Heart left ventricle (tissue), 16 donors: ENCODE results near the gene SNAP23. TPM values are rescaled to one million over a fixed set of nuclear protein-coding genes. Genes with fewer than 3 reads are reported as not detected.

ENCODE experiments used
- ATAC-seq, 4 donors: fragments of 200-7000 bp; cut with Tn5 transposase; one replicate each; pipeline ENCODE4 v1.9.1; 2020 to 2022; ENCODE audit warnings: moderate library complexity in 4 of 4, mild to moderate bottlenecking in 3 of 4, moderate number of reproducible peaks in 1 of 4
- DNase-seq, 5 donors: peaks; one replicate each; pipeline ENCODE4 v3.0.0-alpha.2; 2020
- H3K27ac ChIP-seq, 12 donors: fragments of 200-600 bp; sonication (generic) in 4 of 12; one replicate each; pipeline versions ENCODE4 v1.5.0 to v1.8.0; 2016 to 2022; ENCODE audit warnings: mild to moderate bottlenecking in 2 of 12
- H3K27me3 ChIP-seq, 9 donors: fragments of 200-600 bp; sonication (generic) in 2 of 9; one replicate each; pipeline versions ENCODE4 v1.5.1 to v1.8.0; 2016 to 2022; ENCODE audit warnings: mild to moderate bottlenecking in 3 of 9
- H3K36me3 ChIP-seq, 9 donors: fragments of 200-600 bp; sonication (generic) in 2 of 9; one replicate each; pipeline versions ENCODE4 v1.5.0 to v1.8.0; 2018 to 2022; ENCODE audit warnings: mild to moderate bottlenecking in 2 of 9
- H3K4me1 ChIP-seq, 12 donors: fragments of 200-600 bp; sonication (generic) in 4 of 12; one replicate each; pipeline versions ENCODE4 v1.5.0 to v1.8.0; 2016 to 2022; ENCODE audit warnings: mild to moderate bottlenecking in 3 of 12
- H3K4me3 ChIP-seq, 12 donors: fragments of 200-600 bp; sonication (generic) in 4 of 12; one replicate each; pipeline versions ENCODE4 v1.5.0 to v1.8.0; 2017 to 2022; ENCODE audit warnings: mild to moderate bottlenecking in 9 of 12, moderate library complexity in 4 of 12
- H3K9me3 ChIP-seq, 12 donors: fragments of 200-600 bp; sonication (generic) in 4 of 12; one replicate each; pipeline versions ENCODE4 v1.5.0 to v1.8.0; 2016 to 2022; ENCODE audit warnings: mild to moderate bottlenecking in 1 of 12
- CTCF ChIP-seq, 12 donors: fragments of 200-600 bp; sonication (generic) in 4 of 12; IDR thresholded peaks; one replicate each; pipeline versions ENCODE4 v1.5.0 to v1.8.0; 2018 to 2022; ENCODE audit warnings: antibody characterized with exemption in 12 of 12, mild to moderate bottlenecking in 5 of 12
- POLR2A ChIP-seq, 2 donors: fragments of 450-650 bp; IDR thresholded peaks; one replicate each; pipeline ENCODE4 v1.6.1; 2017; ENCODE audit warnings: antibody characterized with exemption in 2 of 2, mild to moderate bottlenecking in 2 of 2, moderate library complexity in 2 of 2
- WGBS, 4 donors: extraction: QIAGEN DNeasy Blood & Tissue Kit in 2 of 4; methylation state at CpG; one replicate each; pipeline versions ENCODE4 v1.1.5 to v1.1.7; 2013 to 2018; 5-methylcytosine and 5-hydroxymethylcytosine counted together
- intact Hi-C, 10 donors: fragments of 100-400 bp; cut with DNase I; formaldehyde crosslinking; loops; one replicate each; pipeline versions ENCODE4 v1.11.1 to v1.14.2; 2022
- polyA plus RNA-seq, 2 donors: library from polyadenylated mRNA; stranded (reverse); fragments of 200-250 nt; gene quantifications; one replicate each; pipeline ENCODE4 v1.2.3, GENCODE V29; 2013
- total RNA-seq, 9 donors: library from RNA; depleted of rRNA in 2 of 9; stranded (reverse); fragments of >200 nt in 2 of 9; fragmentation: NEBNext Ultra II Directional in 3 of 9; extraction: Animal tissue kit (Norgen Biotek cat#: 25700) in 3 of 9; gene quantifications; one replicate each; pipeline versions ENCODE4 v1.1.0 to v1.2.4, GENCODE V29; 2016 to 2023
- donor health status: ischemic (EF 13 %, LVEDD 7.1; RV severe dilation, severe dysfunction).
- donor health status: healthy with polysubstance abuse.
- donor health status: DM: no; HTN: yes; CAD: no.
- donor health status: DM: no; HTN: no; CAD: no.
- donor health status: ischemic (EF 25% LVEDD 6.9; RV normal size, moderate dysfunction).
- donor health status: ischemic (EF 25% LVEDD 5.7; RV mildly dilated, moderate dysfunction).
- donor health status: healthy.
- donor health status: DM: yes; HTN: yes; CAD: no.
- donor health status: ischemic (EF 35%, LVEDD 5.7; RV mildly dilated, moderate dysfunction).
- donor health status: nonischemic (EF 11% LVEDD 7.7; RV severe dilation, severe dysfunction).
- donor health status: DM: yes; HTN: yes; CAD: no.
- donor health status: PGD.
- donor health status: ischemic (EF 29% LVEDD 5.4; RV normal size, mild dysfunction).
- donor health status: nonischemic (EF 23%, LVEDD 6.1; RV moderate dilation, normal function).

SNAP23 gene
- total and polyA plus RNA-seq, 11 donors: 28.6 to 74.8 (median 37.9) TPM

- no peak for DNase-seq
- Histone ChIP-seq H3K27ac (no peak overlapping the region), H3K4me3 (no peak overlapping the region), H3K4me1 (no peaks in the 10 kb centered on the region), H3K27me3 (no peaks in the 10 kb centered on the region), H3K36me3 (peaks cover 0 to 95% (median 82%) of the 10 kb centered on the region in 9 donors), H3K9me3 (no peaks in the 10 kb centered on the region)
- no peak for ATAC-seq
- intact Hi-C loops: no loop called here
- 89 to 95% (median 93%) methylated on average over 1 of the region's 1 CpG for WGBS, 4 donors
- no peak for TF ChIP-seq CTCF (IDR thresholded peaks at IDR 0.05)
- TF ChIP-seq POLR2A (IDR thresholded peaks at IDR 0.05): no peak
Observed at GRCh38 chr15:42533246-42533645, 37.8 kb downstream of the SNAP23 start.

- intact Hi-C loops: loop anchor here in 7 of 10 donors (5.0 to 10.0 kb wide), 3 partner anchors 48 to 110 kb away; partner anchors contain the start of gene SNAP23 (in 2 of the 7)
- Histone ChIP-seq H3K36me3 (peaks cover 2 to 63% (median 33%) of the 10 kb centered on the region in 9 donors), H3K9me3 (no peaks in the 10 kb centered on the region), H3K4me3 (no peak overlapping the region), H3K27ac (peak overlapping the region in 1 of 12 donors; percentile 38), H3K4me1 (peaks cover 0 to 43% (median 20%) of the 10 kb centered on the region in 12 donors), H3K27me3 (no peaks in the 10 kb centered on the region)
- no peak for DNase-seq
- 84 to 88% (median 87%) methylated on average over 4 of the region's 4 CpGs for WGBS, 4 donors
- ATAC-seq: no peak
- no peak for TF ChIP-seq POLR2A (IDR thresholded peaks at IDR 0.05)
- no peak for TF ChIP-seq CTCF (IDR thresholded peaks at IDR 0.05)
Observed at GRCh38 chr15:42544853-42545629, 49.6 kb downstream of the SNAP23 start.

GRCh38 chr15:42547918-42548248 is 52.4 kb downstream of the SNAP23 start:
- Histone ChIP-seq H3K27me3 (no peaks in the 10 kb centered on the region), H3K4me3 (peak overlapping the region; percentile 74 to 98 (median 90)), H3K9me3 (no peaks in the 10 kb centered on the region), H3K36me3 (peaks cover 0 to 38% (median 20%) of the 10 kb centered on the region in 9 donors), H3K27ac (peak overlapping the region; percentile 18 to 96 (median 90)), H3K4me1 (peaks cover 0 to 49% (median 22%) of the 10 kb centered on the region in 12 donors)
- intact Hi-C loops: loop anchor here in 8 of 10 donors (1.0 to 10.0 kb wide), 5 partner anchors 51 to 107 kb away; partner anchors contain the start of gene SNAP23 (in 2 of the 8)
- DNase-seq (peak in 1 of 5 donors; percentile 7), ATAC-seq (peak in 3 of 4 donors; percentile 4 to 21 (median 20))
- no peak for TF ChIP-seq POLR2A (IDR thresholded peaks at IDR 0.05)
- TF ChIP-seq CTCF (IDR thresholded peaks at IDR 0.05): no peak
- WGBS, 4 donors: 2 to 5% (median 4%) methylated on average over 9 of the region's 9 CpGs

GRCh38 chr15:42548249-42549031 is 53.0 kb downstream of the SNAP23 start, which contains the start of the genes HAUS2 and LRRC57:
TSS of gene HAUS2 (plus strand) at chr15:42548838. CDS start at chr15:42548873, 35 bp downstream.
TSS of gene LRRC57 (minus strand) at chr15:42548793. CDS start at chr15:42548434, 359 bp downstream.
- peaks cover 0 to 54% (median 22%) of the 10 kb centered on the region in 12 donors for H3K4me1 ChIP-seq
- peak within 1 kb of the TSS; percentile 18 to 96 (median 90) for H3K27ac ChIP-seq
- ATAC-seq: peak; percentile 93 to 97 (median 96)
- no peaks in the 10 kb centered on the region for H3K27me3 ChIP-seq
- DNase-seq: peak; percentile 89 to 95 (median 91)
- peaks cover 0 to 36% (median 15%) of the 10 kb centered on the region in 9 donors for H3K36me3 ChIP-seq
- WGBS, 4 donors: 0% methylated on average over 20 to 71 of the region's 71 CpGs
- H3K4me3 ChIP-seq: peak within 1 kb of the TSS; percentile 74 to 98 (median 90)
- intact Hi-C loops: loop anchor here in 8 of 10 donors (1.0 to 10.0 kb wide), 5 partner anchors 51 to 106 kb away; partner anchors contain the start of gene SNAP23 (in 2 of the 8)
- no peaks in the 10 kb centered on the region for H3K9me3 ChIP-seq
- TF ChIP-seq CTCF (IDR thresholded peaks at IDR 0.05): no peak
- TF ChIP-seq POLR2A (IDR thresholded peaks at IDR 0.05): peak in 1 of 2 donors; percentile 77
